RCC 7860 (cell line): Measurements from ENCODE around the gene CNTNAP2.
"Not testable (repeated sequence)": the region's sequence is repeated elsewhere in the genome, so short reads cannot be mapped to it uniquely, and the experiment has no call there.

Source experiments
- DNase-seq: peaks from one replicate; pipeline ENCODE4 v3.0.0-alpha.2; 2015; ENCODE audit warnings: low spot score
- FAIRE-seq: peaks from 2 replicates; lab custom pipeline; 2012; peaks lifted over from hg19 to GRCh38; lab: Jason Lieb, UNC

CNTNAP2 gene

GRCh38 chr7:147070886-147071285 lies 954.3 kb downstream of the CNTNAP2 start:
- DNase-seq, result no peak
- no peak for FAIRE-seq

GRCh38 chr7:147071536-147071935 lies 954.9 kb downstream of the CNTNAP2 start:
- DNase-seq, result no peak
- FAIRE-seq, result no peak

GRCh38 chr7:147078312-147078711 lies 961.7 kb downstream of the CNTNAP2 start:
- no peak for DNase-seq
- no peak for FAIRE-seq

- FAIRE-seq, result no peak
Measured at GRCh38 chr7:147079083-147079482, 962.5 kb downstream of the CNTNAP2 start.

GRCh38 chr7:147079921-147080420 lies 963.4 kb downstream of the CNTNAP2 start:
- no peak for FAIRE-seq
- no peak for DNase-seq

More at GRCh38 chr7:147079083-147079482, 962.5 kb downstream of the CNTNAP2 start:
- DNase-seq, result no peak

GRCh38 chr7:147081117-147081516 lies 964.5 kb downstream of the CNTNAP2 start:
- DNase-seq (no peak), FAIRE-seq (no peak)

GRCh38 chr7:147089051-147089461 lies 972.5 kb downstream of the CNTNAP2 start:
- FAIRE-seq (no peak), DNase-seq (no peak)

- no peak for FAIRE-seq
- DNase-seq, result no peak
Measured at GRCh38 chr7:147089608-147090007, 973.0 kb downstream of the CNTNAP2 start.

GRCh38 chr7:147096629-147097028 lies 980.0 kb downstream of the CNTNAP2 start:
- FAIRE-seq, result no peak
- no peak for DNase-seq

- DNase-seq (no peak), FAIRE-seq (peak; percentile 76)
Measured at GRCh38 chr7:147103224-147103623, 986.6 kb downstream of the CNTNAP2 start.

GRCh38 chr7:147106746-147107145 lies 990.1 kb downstream of the CNTNAP2 start:
- FAIRE-seq (no peak), DNase-seq (no peak)

GRCh38 chr7:147114525-147114924 lies 997.9 kb downstream of the CNTNAP2 start:
- not testable (repeated sequence) for FAIRE-seq, DNase-seq

- DNase-seq, result no peak
- no peak for FAIRE-seq
Measured at GRCh38 chr7:147136352-147136751, 1019.8 kb downstream of the CNTNAP2 start.

GRCh38 chr7:147145194-147145593 lies 1028.6 kb downstream of the CNTNAP2 start:
- FAIRE-seq, result no peak
- no peak for DNase-seq

GRCh38 chr7:147146169-147146568 lies 1029.6 kb downstream of the CNTNAP2 start:
- DNase-seq (no peak), FAIRE-seq (no peak)

GRCh38 chr7:147151661-147152060 lies 1035.1 kb downstream of the CNTNAP2 start:
- FAIRE-seq (no peak), DNase-seq (no peak)

- DNase-seq (no peak), FAIRE-seq (no peak)
Measured at GRCh38 chr7:147153571-147153970, 1037.0 kb downstream of the CNTNAP2 start.

GRCh38 chr7:147161405-147161804 lies 1044.8 kb downstream of the CNTNAP2 start:
- FAIRE-seq, result no peak
- DNase-seq, result no peak

GRCh38 chr7:147170341-147171012 lies 1053.9 kb downstream of the CNTNAP2 start:
- FAIRE-seq, result no peak
- no peak for DNase-seq

GRCh38 chr7:147171013-147171391 lies 1054.4 kb downstream of the CNTNAP2 start:
- FAIRE-seq (no peak), DNase-seq (no peak)

GRCh38 chr7:147173883-147174282 lies 1057.3 kb downstream of the CNTNAP2 start:
- DNase-seq (no peak), FAIRE-seq (no peak)

GRCh38 chr7:147182874-147183273 lies 1066.3 kb downstream of the CNTNAP2 start:
- DNase-seq (no peak), FAIRE-seq (no peak)

- FAIRE-seq, result no peak
- DNase-seq, result no peak
Measured at GRCh38 chr7:147183276-147183675, 1066.7 kb downstream of the CNTNAP2 start.
